SU-DHL-6 (cell line): ENCODE data around the gene CATSPERD.

Experiments used
- CTCF ChIP-seq: fragments of 200-600 bp; sonication (generic); IDR thresholded peaks from one replicate; pipeline ENCODE4 v1.5.1; 2017; ENCODE audit warnings: antibody characterized with exemption, mild to moderate bottlenecking, low read length, moderate library complexity; ENCODE audit not compliant: insufficient read depth, poor library complexity, severe bottlenecking
- EZH2phosphoT487 ChIP-seq: fragments of 200-600 bp; sonication (generic), shearing (Covaris generic); conservative IDR thresholded peaks from 2 replicates; pipeline ENCODE4 v1.6.1; 2018; ENCODE audit warnings: mild to moderate bottlenecking, antibody characterized with exemption, low read length, moderate library complexity, mixed read lengths

- TF ChIP-seq CTCF (no peak), EZH2phosphoT487 (no peak)
Measured at GRCh38 chr19:5679289-5680083, 41.0 kb upstream of the CATSPERD start.
